Heart left ventricle (tissue), 16 donors: ENCODE data around the gene PCDHAC2. TPM values are rescaled to one million over a fixed set of nuclear protein-coding genes. Genes with fewer than 3 reads are reported as not detected.

ENCODE experiments used
- ATAC-seq, 4 donors: fragments of 200-7000 bp; cut with Tn5 transposase; one replicate each; pipeline ENCODE4 v1.9.1; 2020 to 2022; ENCODE audit warnings: moderate library complexity in 4 of 4, mild to moderate bottlenecking in 3 of 4, moderate number of reproducible peaks in 1 of 4
- DNase-seq, 5 donors: peaks; one replicate each; pipeline ENCODE4 v3.0.0-alpha.2; 2020
- H3K27ac ChIP-seq, 12 donors: fragments of 200-600 bp; sonication (generic) in 4 of 12; one replicate each; pipeline versions ENCODE4 v1.5.0 to v1.8.0; 2016 to 2022; ENCODE audit warnings: mild to moderate bottlenecking in 2 of 12
- H3K27me3 ChIP-seq, 9 donors: fragments of 200-600 bp; sonication (generic) in 2 of 9; one replicate each; pipeline versions ENCODE4 v1.5.1 to v1.8.0; 2016 to 2022; ENCODE audit warnings: mild to moderate bottlenecking in 3 of 9
- H3K36me3 ChIP-seq, 9 donors: fragments of 200-600 bp; sonication (generic) in 2 of 9; one replicate each; pipeline versions ENCODE4 v1.5.0 to v1.8.0; 2018 to 2022; ENCODE audit warnings: mild to moderate bottlenecking in 2 of 9
- H3K4me1 ChIP-seq, 12 donors: fragments of 200-600 bp; sonication (generic) in 4 of 12; one replicate each; pipeline versions ENCODE4 v1.5.0 to v1.8.0; 2016 to 2022; ENCODE audit warnings: mild to moderate bottlenecking in 3 of 12
- H3K4me3 ChIP-seq, 12 donors: fragments of 200-600 bp; sonication (generic) in 4 of 12; one replicate each; pipeline versions ENCODE4 v1.5.0 to v1.8.0; 2017 to 2022; ENCODE audit warnings: mild to moderate bottlenecking in 9 of 12, moderate library complexity in 4 of 12
- H3K9me3 ChIP-seq, 12 donors: fragments of 200-600 bp; sonication (generic) in 4 of 12; one replicate each; pipeline versions ENCODE4 v1.5.0 to v1.8.0; 2016 to 2022; ENCODE audit warnings: mild to moderate bottlenecking in 1 of 12
- POLR2A ChIP-seq, 2 donors: fragments of 450-650 bp; IDR thresholded peaks; one replicate each; pipeline ENCODE4 v1.6.1; 2017; ENCODE audit warnings: antibody characterized with exemption in 2 of 2, mild to moderate bottlenecking in 2 of 2, moderate library complexity in 2 of 2
- WGBS, 4 donors: extraction: QIAGEN DNeasy Blood & Tissue Kit in 2 of 4; methylation state at CpG; one replicate each; pipeline versions ENCODE4 v1.1.5 to v1.1.7; 2013 to 2018; 5-methylcytosine and 5-hydroxymethylcytosine counted together
- intact Hi-C, 10 donors: fragments of 100-400 bp; cut with DNase I; formaldehyde crosslinking; loops; one replicate each; pipeline versions ENCODE4 v1.11.1 to v1.14.2; 2022
- polyA plus RNA-seq, 2 donors: library from polyadenylated mRNA; stranded (reverse); fragments of 200-250 nt; gene quantifications; one replicate each; pipeline ENCODE4 v1.2.3, GENCODE V29; 2013
- total RNA-seq, 9 donors: library from RNA; depleted of rRNA in 2 of 9; stranded (reverse); fragments of >200 nt in 2 of 9; fragmentation: NEBNext Ultra II Directional in 3 of 9; extraction: Animal tissue kit (Norgen Biotek cat#: 25700) in 3 of 9; gene quantifications; one replicate each; pipeline versions ENCODE4 v1.1.0 to v1.2.4, GENCODE V29; 2016 to 2023
- TF ChIP-seq, protein P1 (sequence below), 12 donors: fragments of 200-600 bp; sonication (generic) in 4 of 12; IDR thresholded peaks; one replicate each; pipeline versions ENCODE4 v1.5.0 to v1.8.0; 2018 to 2022; ENCODE audit warnings: antibody characterized with exemption in 12 of 12, mild to moderate bottlenecking in 5 of 12
- donor health status: ischemic (EF 13 %, LVEDD 7.1; RV severe dilation, severe dysfunction).
- donor health status: healthy with polysubstance abuse.
- donor health status: DM: no; HTN: yes; CAD: no.
- donor health status: DM: no; HTN: no; CAD: no.
- donor health status: ischemic (EF 25% LVEDD 6.9; RV normal size, moderate dysfunction).
- donor health status: ischemic (EF 25% LVEDD 5.7; RV mildly dilated, moderate dysfunction).
- donor health status: healthy.
- donor health status: DM: yes; HTN: yes; CAD: no.
- donor health status: ischemic (EF 35%, LVEDD 5.7; RV mildly dilated, moderate dysfunction).
- donor health status: nonischemic (EF 11% LVEDD 7.7; RV severe dilation, severe dysfunction).
- donor health status: DM: yes; HTN: yes; CAD: no.
- donor health status: PGD.
- donor health status: ischemic (EF 29% LVEDD 5.4; RV normal size, mild dysfunction).
- donor health status: nonischemic (EF 23%, LVEDD 6.1; RV moderate dilation, normal function).

Gene PCDHAC2
- total and polyA plus RNA-seq, 11 donors: 0.07 to 2.2 (median 0.40) TPM; not detected in 1

GRCh38 chr5:140965905-140966292 lies 377 bp upstream of the PCDHAC2 start:
- no peak for ATAC-seq
- DNase-seq: no peak
- Histone ChIP-seq H3K9me3 (no peaks in the 10 kb centered on the region), H3K27me3 (peaks cover 0 to 62% (median 23%) of the 10 kb centered on the region in 9 donors), H3K4me3 (peak overlapping the region; percentile 17 to 67 (median 56)), H3K36me3 (no peaks in the 10 kb centered on the region), H3K27ac (peak overlapping the region in 2 of 12 donors; percentile 40 to 62), H3K4me1 (peaks cover 0 to 17% (median 6%) of the 10 kb centered on the region in 12 donors)
- intact Hi-C loops: no loop called here
- TF ChIP-seq, protein P1, sequence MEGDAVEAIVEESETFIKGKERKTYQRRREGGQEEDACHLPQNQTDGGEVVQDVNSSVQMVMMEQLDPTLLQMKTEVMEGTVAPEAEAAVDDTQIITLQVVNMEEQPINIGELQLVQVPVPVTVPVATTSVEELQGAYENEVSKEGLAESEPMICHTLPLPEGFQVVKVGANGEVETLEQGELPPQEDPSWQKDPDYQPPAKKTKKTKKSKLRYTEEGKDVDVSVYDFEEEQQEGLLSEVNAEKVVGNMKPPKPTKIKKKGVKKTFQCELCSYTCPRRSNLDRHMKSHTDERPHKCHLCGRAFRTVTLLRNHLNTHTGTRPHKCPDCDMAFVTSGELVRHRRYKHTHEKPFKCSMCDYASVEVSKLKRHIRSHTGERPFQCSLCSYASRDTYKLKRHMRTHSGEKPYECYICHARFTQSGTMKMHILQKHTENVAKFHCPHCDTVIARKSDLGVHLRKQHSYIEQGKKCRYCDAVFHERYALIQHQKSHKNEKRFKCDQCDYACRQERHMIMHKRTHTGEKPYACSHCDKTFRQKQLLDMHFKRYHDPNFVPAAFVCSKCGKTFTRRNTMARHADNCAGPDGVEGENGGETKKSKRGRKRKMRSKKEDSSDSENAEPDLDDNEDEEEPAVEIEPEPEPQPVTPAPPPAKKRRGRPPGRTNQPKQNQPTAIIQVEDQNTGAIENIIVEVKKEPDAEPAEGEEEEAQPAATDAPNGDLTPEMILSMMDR (IDR thresholded peaks at IDR 0.05): no peak
- no peak for TF ChIP-seq POLR2A (IDR thresholded peaks at IDR 0.05)
- WGBS, 4 donors: 2 to 3% (median 3%) methylated on average over 9 of the region's 9 CpGs

DNA sequence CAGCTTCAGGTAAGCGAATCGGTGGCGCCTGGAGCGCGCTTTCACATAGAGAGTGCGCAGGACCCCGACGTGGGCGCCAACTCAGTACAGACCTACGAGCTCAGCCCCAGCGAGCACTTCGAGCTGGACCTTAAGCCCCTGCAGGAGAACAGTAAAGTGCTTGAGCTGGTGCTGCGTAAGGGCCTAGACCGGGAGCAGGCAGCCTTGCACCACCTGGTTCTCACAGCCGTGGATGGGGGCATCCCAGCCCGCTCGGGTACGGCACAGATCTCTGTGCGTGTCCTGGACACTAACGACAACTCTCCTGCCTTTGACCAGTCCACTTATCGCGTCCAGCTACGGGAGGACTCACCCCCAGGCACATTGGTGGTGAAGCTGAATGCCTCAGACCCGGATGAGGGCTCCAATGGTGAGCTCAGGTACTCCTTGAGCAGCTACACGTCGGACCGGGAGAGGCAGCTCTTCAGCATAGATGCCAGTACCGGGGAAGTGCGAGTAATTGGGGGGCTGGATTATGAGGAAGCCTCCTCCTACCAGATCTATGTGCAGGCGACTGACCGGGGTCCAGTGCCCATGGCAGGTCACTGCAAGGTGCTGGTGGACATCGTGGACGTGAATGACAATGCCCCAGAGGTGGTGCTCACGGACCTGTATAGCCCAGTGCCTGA lies 1.1 kb downstream of the PCDHAC2 start:
- no peak for ATAC-seq
- DNase-seq: no peak
- peaks cover 0 to 55% (median 23%) of the 10 kb centered on the region in 9 donors for H3K27me3 ChIP-seq
- intact Hi-C loops: no loop called here
- peaks cover 0 to 17% (median 6%) of the 10 kb centered on the region in 12 donors for H3K4me1 ChIP-seq
- H3K27ac ChIP-seq: no peak overlapping the region
- H3K9me3 ChIP-seq: no peaks in the 10 kb centered on the region
- 27 to 44% (median 33%) methylated on average over 25 to 34 of the region's 34 CpGs for WGBS, 4 donors
- H3K36me3 ChIP-seq: no peaks in the 10 kb centered on the region
- TF ChIP-seq, protein P1 (IDR thresholded peaks at IDR 0.05): no peak
- no peak for TF ChIP-seq POLR2A (IDR thresholded peaks at IDR 0.05)
- peak overlapping the region in 10 of 12 donors; percentile 40 to 67 (median 56) for H3K4me3 ChIP-seq

GRCh38 chr5:140969880-140970279 lies 3.6 kb downstream of the PCDHAC2 start:
- ATAC-seq (no peak), DNase-seq (no peak)
- no peaks in the 10 kb centered on the region for H3K9me3 ChIP-seq
- intact Hi-C loops: no loop called here
- peaks cover 0 to 37% (median 21%) of the 10 kb centered on the region in 9 donors for H3K27me3 ChIP-seq
- peaks cover 0 to 17% (median 6%) of the 10 kb centered on the region in 12 donors for H3K4me1 ChIP-seq
- TF ChIP-seq, protein P1 (IDR thresholded peaks at IDR 0.05): no peak
- TF ChIP-seq POLR2A (IDR thresholded peaks at IDR 0.05): no peak
- no peaks in the 10 kb centered on the region for H3K36me3 ChIP-seq
- no peak overlapping the region for H3K4me3 ChIP-seq
- no peak overlapping the region for H3K27ac ChIP-seq

DNA sequence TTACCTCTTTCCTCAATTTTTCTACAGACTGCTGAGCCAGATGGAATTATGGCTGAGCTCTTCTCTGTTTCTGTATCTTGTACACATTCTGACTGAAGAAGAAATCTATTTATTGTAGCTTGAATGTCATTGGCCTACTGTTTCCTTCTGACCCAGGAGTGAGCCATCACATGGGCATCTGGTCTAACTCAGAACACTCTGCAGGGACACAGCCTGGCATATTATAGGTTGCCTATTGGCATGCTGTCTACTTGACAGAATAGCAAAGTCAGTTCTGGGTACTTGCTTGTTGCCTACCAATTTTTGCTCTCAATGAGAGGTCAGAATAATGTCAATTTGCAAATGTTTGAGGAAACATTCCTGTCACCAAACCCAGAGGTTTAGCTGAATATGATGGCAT lies 7.3 kb downstream of the PCDHAC2 start:
- TF ChIP-seq, protein P1 (IDR thresholded peaks at IDR 0.05): no peak
- TF ChIP-seq POLR2A (IDR thresholded peaks at IDR 0.05): no peak
- Histone ChIP-seq H3K36me3 (no peaks in the 10 kb centered on the region), H3K4me1 (no peaks in the 10 kb centered on the region), H3K9me3 (no peaks in the 10 kb centered on the region), H3K27ac (no peak overlapping the region), H3K4me3 (no peak overlapping the region), H3K27me3 (peaks cover 0 to 12% (median 0%) of the 10 kb centered on the region in 9 donors)
- ATAC-seq: no peak
- DNase-seq: no peak
- intact Hi-C loops: no loop called here
